ENCODE data around the gene RPTOR. TPM values are rescaled to one million over a fixed set of nuclear protein-coding genes. Genes with fewer than 3 reads are reported as not detected.

RPTOR gene
- total and polyA plus RNA-seq, 4 donors: 12.4 to 46.1 (median 29.7) TPM

DNA sequence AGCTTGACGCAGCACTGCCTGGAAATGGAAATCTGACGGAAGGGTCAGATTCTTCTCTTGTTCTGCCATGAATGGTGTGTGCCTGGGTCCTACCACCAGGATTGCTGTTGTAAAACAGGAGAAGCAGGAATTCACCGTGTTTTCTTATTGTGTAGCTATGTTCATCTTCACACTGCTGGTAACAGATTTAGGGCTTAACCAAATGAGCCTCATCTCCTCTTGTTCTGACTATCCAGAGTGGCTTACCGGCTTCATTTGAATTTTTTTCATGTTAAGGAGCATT is 349.7 kb downstream of the RPTOR start:
- no peaks in the 10 kb centered on the region for H3K27me3 ChIP-seq (ENCODE audit: control insufficient read depth in 3 of 3, insufficient read depth in 3 of 3, low read length in 2 of 3)
- no peak overlapping the region for H3K9ac ChIP-seq (ENCODE audit: insufficient read depth in 1 of 2, low read length in 2 of 2)
- 79 to 91% methylated on average over 4 of the region's 4 CpGs for WGBS, 2 donors
- H3K9me3 ChIP-seq (ENCODE audit: control insufficient read depth in 4 of 4, insufficient read depth in 3 of 4, low read length in 3 of 4): no peaks in the 10 kb centered on the region
- TF ChIP-seq, protein P1, sequence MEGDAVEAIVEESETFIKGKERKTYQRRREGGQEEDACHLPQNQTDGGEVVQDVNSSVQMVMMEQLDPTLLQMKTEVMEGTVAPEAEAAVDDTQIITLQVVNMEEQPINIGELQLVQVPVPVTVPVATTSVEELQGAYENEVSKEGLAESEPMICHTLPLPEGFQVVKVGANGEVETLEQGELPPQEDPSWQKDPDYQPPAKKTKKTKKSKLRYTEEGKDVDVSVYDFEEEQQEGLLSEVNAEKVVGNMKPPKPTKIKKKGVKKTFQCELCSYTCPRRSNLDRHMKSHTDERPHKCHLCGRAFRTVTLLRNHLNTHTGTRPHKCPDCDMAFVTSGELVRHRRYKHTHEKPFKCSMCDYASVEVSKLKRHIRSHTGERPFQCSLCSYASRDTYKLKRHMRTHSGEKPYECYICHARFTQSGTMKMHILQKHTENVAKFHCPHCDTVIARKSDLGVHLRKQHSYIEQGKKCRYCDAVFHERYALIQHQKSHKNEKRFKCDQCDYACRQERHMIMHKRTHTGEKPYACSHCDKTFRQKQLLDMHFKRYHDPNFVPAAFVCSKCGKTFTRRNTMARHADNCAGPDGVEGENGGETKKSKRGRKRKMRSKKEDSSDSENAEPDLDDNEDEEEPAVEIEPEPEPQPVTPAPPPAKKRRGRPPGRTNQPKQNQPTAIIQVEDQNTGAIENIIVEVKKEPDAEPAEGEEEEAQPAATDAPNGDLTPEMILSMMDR (IDR thresholded peaks at IDR 0.05; ENCODE audit: control extremely low read depth, extremely low read depth): no peak
- H3K4me1 ChIP-seq (ENCODE audit: control insufficient read depth in 5 of 5, insufficient read depth in 5 of 5, low read length in 5 of 5): peaks cover 0 to 23% (median 2%) of the 10 kb centered on the region in 5 donors
- no peak for DNase-seq
- H3K27ac ChIP-seq (ENCODE audit: low read depth in 1 of 2, low read length in 1 of 2): no peak overlapping the region
- no peak overlapping the region for H3K4me3 ChIP-seq
- no peak for ATAC-seq (ENCODE audit: insufficient read depth, low FRiP score)
- H3K36me3 ChIP-seq (ENCODE audit: control insufficient read depth in 4 of 4, insufficient read depth in 4 of 4, low read length in 4 of 4): peaks cover 0 to 27% (median 16%) of the 10 kb centered on the region in 4 donors

GRCh38 chr17:80894726-80895125 is 350.1 kb downstream of the RPTOR start:
- no peak overlapping the region for H3K4me3 ChIP-seq
- no peak overlapping the region for H3K27ac ChIP-seq (ENCODE audit: low read depth in 1 of 2, low read length in 1 of 2)
- 95 to 97% methylated on average over 16 of the region's 16 CpGs for WGBS, 2 donors
- TF ChIP-seq, protein P1 (IDR thresholded peaks at IDR 0.05; ENCODE audit: control extremely low read depth, extremely low read depth): no peak
- no peaks in the 10 kb centered on the region for H3K9me3 ChIP-seq (ENCODE audit: control insufficient read depth in 4 of 4, insufficient read depth in 3 of 4, low read length in 3 of 4)
- H3K36me3 ChIP-seq (ENCODE audit: control insufficient read depth in 4 of 4, insufficient read depth in 4 of 4, low read length in 4 of 4): peaks cover 0 to 28% (median 16%) of the 10 kb centered on the region in 4 donors
- DNase-seq (no peak), ATAC-seq (ENCODE audit: insufficient read depth, low FRiP score) (no peak)
- peaks cover 0 to 23% (median 2%) of the 10 kb centered on the region in 5 donors for H3K4me1 ChIP-seq (ENCODE audit: control insufficient read depth in 5 of 5, insufficient read depth in 5 of 5, low read length in 5 of 5)
- no peak overlapping the region for H3K9ac ChIP-seq (ENCODE audit: insufficient read depth in 1 of 2, low read length in 2 of 2)
- no peaks in the 10 kb centered on the region for H3K27me3 ChIP-seq (ENCODE audit: control insufficient read depth in 3 of 3, insufficient read depth in 3 of 3, low read length in 2 of 3)

GRCh38 chr17:80895366-80895765 is 350.7 kb downstream of the RPTOR start:
- ATAC-seq (ENCODE audit: insufficient read depth, low FRiP score): no peak
- TF ChIP-seq, protein P1 (IDR thresholded peaks at IDR 0.05; ENCODE audit: control extremely low read depth, extremely low read depth): no peak
- 80 to 90% methylated on average over 21 of the region's 21 CpGs for WGBS, 2 donors

GRCh38 chr17:80898716-80899115 is 354.1 kb downstream of the RPTOR start:
- TF ChIP-seq, protein P1 (IDR thresholded peaks at IDR 0.05; ENCODE audit: control extremely low read depth, extremely low read depth): no peak
- peaks cover 0 to 19% (median 6%) of the 10 kb centered on the region in 4 donors for H3K36me3 ChIP-seq (ENCODE audit: control insufficient read depth in 4 of 4, insufficient read depth in 4 of 4, low read length in 4 of 4)
- H3K9ac ChIP-seq (ENCODE audit: insufficient read depth in 1 of 2, low read length in 2 of 2): no peak overlapping the region
- H3K9me3 ChIP-seq (ENCODE audit: control insufficient read depth in 4 of 4, insufficient read depth in 3 of 4, low read length in 3 of 4): no peaks in the 10 kb centered on the region
- 93 to 97% methylated on average over 12 to 13 of the region's 13 CpGs for WGBS, 2 donors
- H3K4me1 ChIP-seq (ENCODE audit: control insufficient read depth in 5 of 5, insufficient read depth in 5 of 5, low read length in 5 of 5): peaks cover 0 to 5% (median 0%) of the 10 kb centered on the region in 5 donors
- ATAC-seq (ENCODE audit: insufficient read depth, low FRiP score) (no peak), DNase-seq (no peak)
- H3K4me3 ChIP-seq: no peak overlapping the region
- H3K27me3 ChIP-seq (ENCODE audit: control insufficient read depth in 3 of 3, insufficient read depth in 3 of 3, low read length in 2 of 3): no peaks in the 10 kb centered on the region
- no peak overlapping the region for H3K27ac ChIP-seq (ENCODE audit: low read depth in 1 of 2, low read length in 1 of 2)

More at GRCh38 chr17:80895366-80895765, 350.7 kb downstream of the RPTOR start:
- no peaks in the 10 kb centered on the region for H3K9me3 ChIP-seq (ENCODE audit: control insufficient read depth in 4 of 4, insufficient read depth in 3 of 4, low read length in 3 of 4)
- DNase-seq: no peak
- peaks cover 0 to 22% (median 2%) of the 10 kb centered on the region in 5 donors for H3K4me1 ChIP-seq (ENCODE audit: control insufficient read depth in 5 of 5, insufficient read depth in 5 of 5, low read length in 5 of 5)
- peaks cover 0 to 31% (median 16%) of the 10 kb centered on the region in 4 donors for H3K36me3 ChIP-seq (ENCODE audit: control insufficient read depth in 4 of 4, insufficient read depth in 4 of 4, low read length in 4 of 4)
- H3K27me3 ChIP-seq (ENCODE audit: control insufficient read depth in 3 of 3, insufficient read depth in 3 of 3, low read length in 2 of 3): no peaks in the 10 kb centered on the region
- H3K4me3 ChIP-seq: no peak overlapping the region
- H3K27ac ChIP-seq (ENCODE audit: low read depth in 1 of 2, low read length in 1 of 2): no peak overlapping the region
- no peak overlapping the region for H3K9ac ChIP-seq (ENCODE audit: insufficient read depth in 1 of 2, low read length in 2 of 2)

Measured in lung (tissue), 12 donors.